ENCODE data around the gene ENTPD7.

DNA sequence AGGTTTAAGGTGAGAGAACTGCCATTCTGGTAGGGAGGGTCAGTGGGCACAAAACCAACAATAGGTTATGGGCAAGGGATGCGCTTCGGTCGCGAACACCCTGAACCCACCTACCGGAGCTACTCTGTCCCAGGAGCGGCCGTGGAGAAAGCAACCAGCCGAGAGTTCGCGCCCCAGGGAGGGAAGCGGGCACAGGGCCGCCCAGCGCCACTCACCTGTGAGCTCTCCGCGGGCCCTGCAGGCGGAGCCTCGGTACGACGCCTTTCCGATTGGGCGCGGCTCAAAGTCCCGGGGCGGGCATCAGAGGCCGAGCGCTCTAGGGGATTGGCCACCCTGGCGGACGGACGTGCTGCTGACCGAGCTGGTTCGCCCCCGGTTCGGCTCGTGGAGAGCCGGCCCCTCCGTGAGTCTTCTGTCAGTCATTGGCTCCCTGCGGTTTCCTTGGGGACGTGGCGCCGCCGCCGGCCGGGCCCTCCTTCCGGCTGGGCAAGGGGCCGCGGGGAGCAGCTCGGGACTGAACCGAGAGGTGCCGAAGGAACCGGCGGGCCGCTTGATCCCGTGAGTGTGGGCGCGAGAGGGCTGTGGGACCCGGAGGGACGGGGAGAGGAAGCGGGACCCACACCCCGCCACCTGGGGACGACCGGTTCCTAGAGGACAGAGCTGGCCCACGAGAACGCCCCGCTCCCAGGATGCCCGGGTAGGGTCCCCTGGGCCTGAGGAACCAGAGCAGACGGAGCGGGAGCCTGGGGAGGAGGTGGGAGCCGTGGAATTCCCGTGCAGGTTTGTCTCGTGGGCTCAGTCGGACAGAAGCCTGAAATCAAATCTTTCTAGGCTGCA is at the start of gene ENTPD7:
- TF ChIP-seq, protein P1, sequence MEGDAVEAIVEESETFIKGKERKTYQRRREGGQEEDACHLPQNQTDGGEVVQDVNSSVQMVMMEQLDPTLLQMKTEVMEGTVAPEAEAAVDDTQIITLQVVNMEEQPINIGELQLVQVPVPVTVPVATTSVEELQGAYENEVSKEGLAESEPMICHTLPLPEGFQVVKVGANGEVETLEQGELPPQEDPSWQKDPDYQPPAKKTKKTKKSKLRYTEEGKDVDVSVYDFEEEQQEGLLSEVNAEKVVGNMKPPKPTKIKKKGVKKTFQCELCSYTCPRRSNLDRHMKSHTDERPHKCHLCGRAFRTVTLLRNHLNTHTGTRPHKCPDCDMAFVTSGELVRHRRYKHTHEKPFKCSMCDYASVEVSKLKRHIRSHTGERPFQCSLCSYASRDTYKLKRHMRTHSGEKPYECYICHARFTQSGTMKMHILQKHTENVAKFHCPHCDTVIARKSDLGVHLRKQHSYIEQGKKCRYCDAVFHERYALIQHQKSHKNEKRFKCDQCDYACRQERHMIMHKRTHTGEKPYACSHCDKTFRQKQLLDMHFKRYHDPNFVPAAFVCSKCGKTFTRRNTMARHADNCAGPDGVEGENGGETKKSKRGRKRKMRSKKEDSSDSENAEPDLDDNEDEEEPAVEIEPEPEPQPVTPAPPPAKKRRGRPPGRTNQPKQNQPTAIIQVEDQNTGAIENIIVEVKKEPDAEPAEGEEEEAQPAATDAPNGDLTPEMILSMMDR (conservative IDR thresholded peaks at IDR 0.05) = no peak
- TF ChIP-seq ZFX (IDR thresholded peaks at IDR 0.05) = no peak

Data from C4-2B (cell line).